Fibroblast of mammary gland (primary cell): Measurements from ENCODE around the gene USH2A.

ENCODE experiments used
- DNase-seq: peaks from one replicate; pipeline ENCODE4 v3.0.0-alpha.2; 2010; ENCODE audit warnings: low read depth
- H3K4me3 ChIP-seq: 2 replicates; pipeline ENCODE4 v1.5.1; 2011; ENCODE audit warnings: low read depth, mild to moderate bottlenecking, low read length, moderate library complexity; ENCODE audit not compliant: control insufficient read depth
- TF ChIP-seq, protein P1 (sequence below): conservative IDR thresholded peaks from 2 replicates; pipeline ENCODE4 v1.5.1; 2011; ENCODE audit warnings: low read depth, low read length, inconsistent platforms; ENCODE audit not compliant: control insufficient read depth, insufficient read depth

USH2A gene

DNA sequence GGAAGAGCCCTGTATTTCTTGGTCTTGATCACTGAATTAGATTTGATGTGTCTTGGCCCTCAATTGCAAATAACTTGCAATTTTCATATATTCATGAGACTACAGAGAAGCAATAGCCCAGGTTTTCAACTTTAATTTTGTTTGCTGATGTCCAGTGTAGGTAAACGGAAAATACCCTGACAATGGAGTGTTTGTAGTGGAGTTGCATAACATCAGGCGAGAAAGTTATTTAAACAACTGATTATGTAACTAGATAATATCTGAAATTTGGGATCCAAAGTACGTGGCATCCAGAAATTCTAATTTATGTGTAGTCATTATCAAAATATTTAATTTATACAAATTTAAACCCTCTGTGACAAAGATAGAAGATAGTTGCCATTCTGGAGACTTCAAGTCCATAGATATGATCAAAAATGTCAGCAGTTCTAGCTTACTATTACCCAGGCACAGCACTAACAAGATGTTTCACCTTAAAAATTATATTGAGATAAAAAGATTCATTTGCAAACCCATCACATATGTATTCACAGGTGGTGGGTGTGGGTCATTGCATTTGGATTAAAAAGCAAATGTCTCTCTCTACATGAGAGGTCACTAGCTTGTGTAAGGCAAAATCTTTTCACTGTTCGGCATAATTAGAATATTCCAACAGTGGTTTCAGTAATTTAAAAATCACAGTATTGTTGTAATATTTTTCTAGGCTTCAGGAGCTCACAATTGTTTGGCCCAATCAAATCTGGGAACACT, 705.4 kb downstream of the USH2A start:
- DNase-seq, result no peak
- TF ChIP-seq, protein P1, sequence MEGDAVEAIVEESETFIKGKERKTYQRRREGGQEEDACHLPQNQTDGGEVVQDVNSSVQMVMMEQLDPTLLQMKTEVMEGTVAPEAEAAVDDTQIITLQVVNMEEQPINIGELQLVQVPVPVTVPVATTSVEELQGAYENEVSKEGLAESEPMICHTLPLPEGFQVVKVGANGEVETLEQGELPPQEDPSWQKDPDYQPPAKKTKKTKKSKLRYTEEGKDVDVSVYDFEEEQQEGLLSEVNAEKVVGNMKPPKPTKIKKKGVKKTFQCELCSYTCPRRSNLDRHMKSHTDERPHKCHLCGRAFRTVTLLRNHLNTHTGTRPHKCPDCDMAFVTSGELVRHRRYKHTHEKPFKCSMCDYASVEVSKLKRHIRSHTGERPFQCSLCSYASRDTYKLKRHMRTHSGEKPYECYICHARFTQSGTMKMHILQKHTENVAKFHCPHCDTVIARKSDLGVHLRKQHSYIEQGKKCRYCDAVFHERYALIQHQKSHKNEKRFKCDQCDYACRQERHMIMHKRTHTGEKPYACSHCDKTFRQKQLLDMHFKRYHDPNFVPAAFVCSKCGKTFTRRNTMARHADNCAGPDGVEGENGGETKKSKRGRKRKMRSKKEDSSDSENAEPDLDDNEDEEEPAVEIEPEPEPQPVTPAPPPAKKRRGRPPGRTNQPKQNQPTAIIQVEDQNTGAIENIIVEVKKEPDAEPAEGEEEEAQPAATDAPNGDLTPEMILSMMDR, result no peak
- H3K4me3 ChIP-seq, result no peak overlapping the region

DNA sequence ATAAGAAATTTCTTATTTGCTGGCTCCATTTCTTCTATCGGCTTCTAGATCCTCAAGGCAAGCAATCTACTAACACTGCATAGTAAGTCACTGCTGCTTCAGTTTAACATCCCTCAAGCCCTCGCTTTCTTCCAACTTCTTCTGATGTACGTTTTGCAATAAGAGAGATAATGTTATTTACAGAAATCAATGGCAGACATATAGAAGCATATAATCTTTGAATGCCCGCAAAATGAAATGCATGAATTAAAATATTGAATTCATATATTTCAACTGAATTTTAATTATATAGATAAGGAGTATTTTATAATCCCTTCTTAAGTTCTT, 712.4 kb downstream of the USH2A start:
- H3K4me3 ChIP-seq, result no peak overlapping the region
- TF ChIP-seq, protein P1, result no peak
- no peak for DNase-seq

DNA sequence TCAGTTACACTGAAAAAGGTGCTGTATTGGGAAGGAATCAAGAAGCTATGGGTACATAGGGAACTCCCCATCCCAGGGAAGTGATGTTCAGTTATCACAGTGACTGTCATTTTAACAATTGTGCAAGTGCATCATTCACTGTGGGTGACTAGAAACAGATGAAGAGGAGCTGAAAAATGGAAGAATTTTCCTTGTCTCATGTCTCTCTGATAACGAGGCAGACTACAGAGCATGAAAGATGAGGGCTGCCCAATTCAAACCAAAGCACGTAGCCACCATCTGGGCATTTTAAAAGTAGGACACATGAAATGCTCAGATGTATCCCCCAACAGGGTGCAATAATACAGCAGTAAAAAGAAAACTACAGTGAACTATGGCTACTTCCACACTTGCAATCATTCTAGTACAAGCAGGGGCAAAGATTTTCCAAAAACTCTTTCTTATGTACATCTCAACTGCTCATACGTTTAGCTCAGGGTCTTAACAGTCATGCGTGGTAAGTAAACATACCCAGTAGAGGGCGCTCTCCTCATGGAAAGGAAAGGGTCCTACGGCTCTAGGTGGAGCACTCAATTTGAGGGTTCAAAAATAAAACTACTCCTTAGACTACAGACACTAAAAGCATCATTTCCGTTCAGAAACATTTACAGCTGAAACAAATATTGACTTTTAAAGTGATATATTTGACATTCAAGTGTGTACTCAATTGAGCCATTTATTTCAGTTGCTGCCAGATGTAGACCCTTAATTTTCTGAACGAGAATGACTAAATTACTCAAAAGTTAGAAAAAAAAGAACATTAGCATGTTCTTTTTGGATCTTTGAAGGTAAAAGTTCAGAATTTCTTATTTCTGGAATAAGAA, 713.0 kb downstream of the USH2A start:
- TF ChIP-seq, protein P1, result peak; percentile 82
- H3K4me3 ChIP-seq, result no peak overlapping the region
- DNase-seq, result peak; percentile 78

DNA sequence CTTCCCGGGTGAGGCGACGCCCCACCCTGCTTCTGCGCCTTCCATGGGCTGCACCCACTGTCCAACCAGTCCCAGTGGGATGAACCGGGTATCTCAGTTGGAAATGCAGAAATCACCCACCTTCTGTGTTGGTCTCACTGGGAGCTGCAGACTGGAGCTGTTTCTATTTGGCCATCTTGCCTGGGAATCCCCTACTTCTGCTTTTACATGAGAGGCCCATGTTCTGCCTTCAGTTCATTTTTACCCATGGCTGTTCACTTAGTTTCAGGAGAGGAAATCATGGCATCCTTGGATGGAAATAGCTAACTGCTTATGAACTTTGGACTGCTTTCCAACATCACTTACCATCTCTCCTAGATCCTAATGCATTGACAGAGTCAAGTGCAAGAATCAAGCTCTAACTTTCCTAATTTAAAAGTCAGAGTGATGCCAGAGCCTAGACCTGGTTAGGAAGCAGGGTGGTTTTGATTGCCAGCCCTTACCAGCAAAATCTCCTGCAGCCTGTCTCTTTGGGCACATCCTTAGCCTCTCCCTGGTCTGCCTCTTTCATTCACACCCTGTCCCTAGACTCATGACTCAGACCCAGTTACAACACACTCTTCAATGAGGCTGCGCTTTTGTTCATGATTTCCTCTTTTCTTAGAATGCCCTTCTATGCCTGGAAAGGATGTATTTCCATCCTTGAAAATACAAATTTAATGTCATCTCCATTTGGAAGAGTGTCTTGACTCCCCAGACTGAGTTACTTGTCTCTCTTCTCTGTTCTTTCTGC, 719.0 kb downstream of the USH2A start:
- H3K4me3 ChIP-seq, result no peak overlapping the region
- peak; percentile 60 for DNase-seq
- TF ChIP-seq, protein P1, result no peak

DNA sequence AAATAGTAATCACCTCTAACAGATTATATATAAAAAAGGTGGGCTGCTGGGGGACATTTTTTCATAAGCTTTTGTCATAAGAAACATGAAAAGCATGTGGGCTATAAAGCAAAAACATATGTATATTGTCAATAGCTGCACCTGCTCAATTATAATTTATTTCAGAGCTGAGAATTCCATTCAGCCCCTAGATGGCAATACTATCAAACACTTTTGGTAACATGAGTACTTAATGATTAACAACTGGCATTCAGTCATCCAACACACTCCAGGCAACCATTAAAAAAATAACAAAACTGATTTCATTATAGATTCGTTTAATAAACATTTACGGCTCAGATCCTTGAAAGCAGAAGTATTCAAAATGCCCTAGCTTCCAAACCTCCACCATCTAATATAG, 741.0 kb downstream of the USH2A start:
- H3K4me3 ChIP-seq, result no peak overlapping the region
- TF ChIP-seq, protein P1, result peak; percentile 11
- peak; percentile 7 for DNase-seq

DNA sequence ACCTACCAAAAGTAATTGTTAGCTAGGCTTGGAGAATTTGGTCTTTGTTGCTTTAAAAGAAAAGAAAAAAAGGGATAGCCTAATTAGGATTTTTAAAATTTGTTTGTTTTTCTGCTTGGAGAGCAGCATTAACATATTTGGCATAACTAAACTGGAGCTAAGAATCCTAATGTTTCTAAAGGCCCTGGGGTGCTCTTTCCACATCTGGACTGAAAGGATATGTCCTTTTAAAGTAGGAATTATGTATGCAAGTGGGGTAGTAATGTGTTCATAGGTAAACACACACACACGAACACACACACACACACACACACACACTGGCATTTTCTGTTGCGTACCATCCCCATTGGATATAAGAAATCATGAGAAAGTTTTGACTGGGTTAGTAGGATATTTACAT, 742.2 kb downstream of the USH2A start:
- no peak for DNase-seq
- no peak overlapping the region for H3K4me3 ChIP-seq
- TF ChIP-seq, protein P1, result no peak
